ENCODE measurements around the gene RPL29. TPM values are rescaled to one million over a fixed set of nuclear protein-coding genes. Genes with fewer than 3 reads are reported as not detected.

The RPL29 gene
- polyA plus RNA-seq, 1 experiment, result 1,368 TPM

DNA sequence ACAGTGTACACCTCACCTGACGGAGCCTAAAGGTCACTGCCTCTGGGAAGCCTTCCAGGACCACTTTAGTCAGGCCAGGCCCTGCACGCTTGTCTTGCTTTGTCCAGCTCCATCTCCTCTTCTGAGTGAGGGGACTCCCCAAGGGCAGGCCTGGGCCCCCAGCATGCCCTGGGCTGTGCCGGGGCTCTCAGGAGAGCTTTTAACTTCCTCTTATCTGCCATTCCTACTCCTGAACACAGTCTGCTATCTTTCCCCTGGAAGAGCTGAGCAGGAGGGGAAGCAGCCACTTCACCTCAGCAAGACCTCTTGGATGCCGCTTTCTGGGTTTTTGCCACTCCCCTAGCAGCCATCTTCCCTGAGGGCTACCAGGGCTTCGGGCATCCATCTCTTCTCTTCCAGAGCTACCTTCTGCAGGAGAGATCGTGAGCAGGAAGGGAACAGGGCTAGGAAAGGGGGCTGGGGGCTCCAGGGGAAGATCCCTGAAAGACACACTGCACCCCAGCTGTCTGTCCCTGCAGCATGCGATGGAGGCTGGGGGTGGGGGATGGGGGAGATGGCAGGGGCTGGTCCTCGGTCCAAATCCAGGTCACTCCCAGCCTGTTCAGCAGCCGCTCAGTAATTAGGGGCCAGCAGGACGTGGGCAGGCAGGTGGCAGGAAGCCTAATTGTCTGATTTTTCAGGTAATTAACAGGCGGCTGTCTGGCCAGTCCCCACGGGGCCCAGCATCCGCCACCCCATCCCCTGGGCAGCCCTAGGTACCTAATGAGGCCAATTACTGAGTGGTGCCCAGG, 19.9 kb upstream of the RPL29 start:
- Histone ChIP-seq H3K9me3 (ENCODE audit: control insufficient read depth, insufficient read depth, low read length) (no peaks in the 10 kb centered on the region; the same call in 1 of the 2 replicates), H3K4me3 (ENCODE audit: low read depth, low read length) (no peak overlapping the region), H3K27ac (ENCODE audit: low read depth, low read length) (no peak overlapping the region), H3K27me3 (ENCODE audit: control insufficient read depth, insufficient read depth, low read length) (no peaks in the 10 kb centered on the region)
- DNase-seq (ENCODE audit: low read depth, low spot score), result no peak
- CTCF ChIA-PET, result interaction anchor here (0.8 to 2.3 kb wide), 6 partner anchors 10 to 129 kb away, joined by 3 to 6 read pairs (median 4); no protein-coding TSS in a partner anchor
- TF ChIP-seq, protein P1, sequence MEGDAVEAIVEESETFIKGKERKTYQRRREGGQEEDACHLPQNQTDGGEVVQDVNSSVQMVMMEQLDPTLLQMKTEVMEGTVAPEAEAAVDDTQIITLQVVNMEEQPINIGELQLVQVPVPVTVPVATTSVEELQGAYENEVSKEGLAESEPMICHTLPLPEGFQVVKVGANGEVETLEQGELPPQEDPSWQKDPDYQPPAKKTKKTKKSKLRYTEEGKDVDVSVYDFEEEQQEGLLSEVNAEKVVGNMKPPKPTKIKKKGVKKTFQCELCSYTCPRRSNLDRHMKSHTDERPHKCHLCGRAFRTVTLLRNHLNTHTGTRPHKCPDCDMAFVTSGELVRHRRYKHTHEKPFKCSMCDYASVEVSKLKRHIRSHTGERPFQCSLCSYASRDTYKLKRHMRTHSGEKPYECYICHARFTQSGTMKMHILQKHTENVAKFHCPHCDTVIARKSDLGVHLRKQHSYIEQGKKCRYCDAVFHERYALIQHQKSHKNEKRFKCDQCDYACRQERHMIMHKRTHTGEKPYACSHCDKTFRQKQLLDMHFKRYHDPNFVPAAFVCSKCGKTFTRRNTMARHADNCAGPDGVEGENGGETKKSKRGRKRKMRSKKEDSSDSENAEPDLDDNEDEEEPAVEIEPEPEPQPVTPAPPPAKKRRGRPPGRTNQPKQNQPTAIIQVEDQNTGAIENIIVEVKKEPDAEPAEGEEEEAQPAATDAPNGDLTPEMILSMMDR (IDR thresholded peaks at IDR 0.05; ENCODE audit: low read depth, low read length), result no peak
- POLR2A ChIA-PET, result no interaction called here

DNA sequence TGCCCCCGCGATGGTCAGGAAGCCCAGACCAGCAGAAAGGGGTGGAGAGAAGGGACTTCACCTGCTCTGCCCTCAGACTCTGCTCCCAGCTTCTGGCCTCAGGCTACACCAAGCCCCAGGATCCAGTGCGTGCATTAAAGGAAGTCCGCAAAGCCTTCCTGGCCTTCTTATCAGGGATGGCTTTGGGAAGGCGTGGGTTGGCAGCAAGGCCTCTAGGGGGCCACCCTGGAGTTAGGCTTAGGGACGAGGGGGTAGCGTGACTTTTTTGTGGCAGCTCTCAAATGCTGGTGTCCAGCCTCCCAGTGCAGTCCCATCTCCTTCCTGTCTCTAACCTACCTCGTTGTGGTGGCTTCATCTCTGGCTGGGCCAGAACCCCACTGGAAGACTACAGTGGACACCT, 18.9 kb upstream of the RPL29 start:
- ChIA-PET CTCF (interaction anchor here (1.0 to 2.3 kb wide), 4 partner anchors 9 to 26 kb away, joined by 3 to 6 read pairs (median 4); no protein-coding TSS in a partner anchor), POLR2A (no interaction called here)
- H3K9me3 ChIP-seq (ENCODE audit: control insufficient read depth, insufficient read depth, low read length), result no peaks in the 10 kb centered on the region; the same call in 1 of the 2 replicates
- TF ChIP-seq, protein P1 (IDR thresholded peaks at IDR 0.05; ENCODE audit: low read depth, low read length), result peak; percentile 39
- no peak overlapping the region for H3K27ac ChIP-seq (ENCODE audit: low read depth, low read length)
- no peak for DNase-seq (ENCODE audit: low read depth, low spot score)
- no peak overlapping the region for H3K4me3 ChIP-seq (ENCODE audit: low read depth, low read length)
- peaks cover 3% of the 10 kb centered on the region for H3K27me3 ChIP-seq (ENCODE audit: control insufficient read depth, insufficient read depth, low read length)

DNA sequence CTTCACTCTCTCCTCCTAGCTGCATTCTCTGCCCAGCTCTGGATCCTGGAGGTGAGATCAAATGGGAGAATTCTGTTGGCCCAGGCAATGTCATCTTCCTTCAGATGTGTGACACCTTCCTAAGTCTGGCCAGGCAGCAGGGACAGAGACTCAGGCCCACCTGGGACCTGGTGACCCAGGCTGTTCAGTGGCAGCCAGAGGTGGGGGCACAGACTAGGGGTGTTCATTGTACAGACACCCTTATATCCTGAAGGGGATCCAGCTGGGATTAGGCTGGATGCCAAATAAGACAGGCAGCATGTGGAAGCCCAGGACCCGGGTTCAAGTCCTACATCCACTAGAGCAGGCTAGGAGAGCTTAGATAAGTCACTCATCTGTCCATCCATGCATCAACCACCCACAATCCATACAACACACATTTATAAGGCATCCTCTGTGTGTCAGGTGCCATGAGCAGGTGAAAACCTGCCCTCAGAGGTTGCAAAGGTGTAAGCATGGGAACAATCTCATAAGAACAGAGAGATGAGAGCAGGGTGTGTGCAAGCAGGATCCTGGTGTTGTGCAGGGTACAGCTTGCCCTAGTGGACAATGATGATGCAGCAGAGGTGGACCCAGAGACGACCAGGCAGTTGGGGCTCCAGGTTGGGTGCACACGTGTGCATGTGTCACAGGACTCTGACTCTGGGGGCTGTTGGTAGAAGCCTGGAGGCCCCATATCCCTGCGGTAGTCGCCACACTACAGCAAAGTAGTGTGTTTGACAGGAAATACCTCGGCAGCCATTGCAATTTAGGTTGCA, 18.3 kb upstream of the RPL29 start:
- Histone ChIP-seq H3K4me3 (ENCODE audit: low read depth, low read length) (no peak overlapping the region), H3K27ac (ENCODE audit: low read depth, low read length) (no peak overlapping the region), H3K9me3 (ENCODE audit: control insufficient read depth, insufficient read depth, low read length) (no peaks in the 10 kb centered on the region; the same call in 1 of the 2 replicates), H3K27me3 (ENCODE audit: control insufficient read depth, insufficient read depth, low read length) (peaks cover 3% of the 10 kb centered on the region)
- CTCF ChIA-PET, result interaction anchor here (1.0 to 2.3 kb wide), 5 partner anchors 10 to 131 kb away, joined by 3 to 6 read pairs (median 4); no protein-coding TSS in a partner anchor
- POLR2A ChIA-PET, result no interaction called here
- no peak for DNase-seq (ENCODE audit: low read depth, low spot score)
- TF ChIP-seq, protein P1 (IDR thresholded peaks at IDR 0.05; ENCODE audit: low read depth, low read length), result no peak

DNA sequence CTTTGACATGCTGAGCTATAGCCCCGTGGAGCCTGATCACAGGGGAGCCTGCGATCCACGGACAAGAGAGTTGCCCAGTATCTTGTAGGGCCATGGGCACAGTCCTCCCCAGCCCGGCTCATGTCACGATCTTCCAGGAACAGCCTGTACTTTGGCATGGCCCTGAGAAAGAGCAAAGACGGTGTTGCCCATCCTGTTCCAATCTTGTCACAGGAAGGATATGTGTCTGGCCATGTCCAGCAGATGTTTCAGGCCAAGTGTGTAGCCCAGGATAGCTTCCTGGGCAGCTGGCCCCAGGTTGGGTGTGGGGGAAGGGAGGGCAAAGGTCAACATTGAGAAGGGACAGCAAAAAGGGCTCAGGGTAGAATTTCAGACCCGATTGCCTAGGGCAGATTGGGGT, 17.0 kb upstream of the RPL29 start:
- ChIA-PET POLR2A (interaction anchor here (0.8 kb wide), 1 partner anchor 17 kb away, joined by 3 read pairs; the partner anchor contains the start of gene RPL29), CTCF (interaction anchor here (1.4 to 1.7 kb wide), 2 partner anchors 10 to 109 kb away, joined by 3 to 5 read pairs; no protein-coding TSS in a partner anchor)
- DNase-seq (ENCODE audit: low read depth, low spot score), result no peak
- Histone ChIP-seq H3K27ac (ENCODE audit: low read depth, low read length) (no peak overlapping the region), H3K4me3 (ENCODE audit: low read depth, low read length) (no peak overlapping the region), H3K9me3 (ENCODE audit: control insufficient read depth, insufficient read depth, low read length) (no peaks in the 10 kb centered on the region), H3K27me3 (ENCODE audit: control insufficient read depth, insufficient read depth, low read length) (peaks cover 3% of the 10 kb centered on the region)
- TF ChIP-seq, protein P1 (IDR thresholded peaks at IDR 0.05; ENCODE audit: low read depth, low read length), result no peak

Measured in AG04450 (cell line).